Loucy (cell line): ENCODE results near the gene FERD3L.

Source experiments
- H2AFZ ChIP-seq: fragments of 200-600 bp; sonication (generic); 2 replicates; pipeline ENCODE4 v1.6.0; 2016; ENCODE audit warnings: antibody characterized with exemption, mild to moderate bottlenecking, low read length, moderate library complexity
- H3F3A ChIP-seq: fragments of 200-600 bp; 2 replicates; pipeline ENCODE4 v1.6.0; 2016; ENCODE audit warnings: antibody characterized with exemption, low read depth, mild to moderate bottlenecking
- H3K27me3 ChIP-seq: fragments of 200-600 bp; sonication (generic); 2 replicates; pipeline ENCODE4 v1.6.1; 2014; ENCODE audit warnings: low read length, mild to moderate bottlenecking; ENCODE audit not compliant: insufficient read depth, poor library complexity, severe bottlenecking
- H3K36me3 ChIP-seq: fragments of 200-600 bp; sonication (generic); 2 replicates; pipeline ENCODE4 v1.6.1; 2016; ENCODE audit warnings: low read length; ENCODE audit not compliant: insufficient read depth
- H3K4me1 ChIP-seq: fragments of 200-600 bp; sonication (generic); 2 replicates; pipeline ENCODE4 v1.5.1; 2014; ENCODE audit warnings: low read length, mild to moderate bottlenecking; ENCODE audit not compliant: insufficient read depth, poor library complexity, severe bottlenecking
- H3K4me2 ChIP-seq: fragments of 200-600 bp; sonication (generic); 2 replicates; pipeline ENCODE4 v1.6.0; 2014; ENCODE audit warnings: antibody characterized with exemption, low read length, low read depth, mild to moderate bottlenecking; ENCODE audit not compliant: poor library complexity, severe bottlenecking
- H3K4me3 ChIP-seq: fragments of 200-600 bp; sonication (generic); 2 replicates; pipeline ENCODE4 v1.5.1; 2014; ENCODE audit warnings: low read length, mild to moderate bottlenecking, mixed read lengths; ENCODE audit not compliant: poor library complexity, severe bottlenecking
- H3K79me2 ChIP-seq: fragments of 200-600 bp; sonication (generic); 2 replicates; pipeline ENCODE4 v1.6.1; 2014; ENCODE audit warnings: low read length; ENCODE audit not compliant: insufficient read depth
- H3K9ac ChIP-seq: fragments of 200-600 bp; sonication (generic); 2 replicates; pipeline ENCODE4 v1.6.0; 2014; ENCODE audit warnings: mild to moderate bottlenecking, low read depth, low read length, moderate library complexity; ENCODE audit not compliant: poor library complexity, severe bottlenecking
- H3K9me2 ChIP-seq: fragments of 200-600 bp; sonication (generic); replicated peaks from 2 replicates; pipeline ENCODE4 v1.6.1; 2016; ENCODE audit warnings: low read depth, low read length, mixed read lengths
- H3K9me3 ChIP-seq: fragments of 200-600 bp; sonication (generic); 2 replicates; pipeline ENCODE4 v1.6.1; 2014; ENCODE audit warnings: mild to moderate bottlenecking, antibody characterized with exemption, low read length, low read depth; ENCODE audit not compliant: insufficient read depth
- H4K20me1 ChIP-seq: fragments of 200-600 bp; sonication (generic); 2 replicates; pipeline ENCODE4 v1.6.0; 2014; ENCODE audit warnings: antibody characterized with exemption, low read length, mild to moderate bottlenecking; ENCODE audit not compliant: insufficient read depth, poor library complexity, severe bottlenecking
- CTCF ChIP-seq: fragments of 200-600 bp; sonication (generic); conservative IDR thresholded peaks from 2 replicates; pipeline ENCODE4 v1.5.1; 2014; ENCODE audit warnings: mild to moderate bottlenecking, antibody characterized with exemption, low read length
- EZH2phosphoT487 ChIP-seq: fragments of 200-600 bp; IDR thresholded peaks from 2 replicates; pipeline ENCODE4 v1.6.1; 2018; ENCODE audit warnings: antibody characterized with exemption, mild to moderate bottlenecking, moderate library complexity, borderline replicate concordance

FERD3L gene

DNA sequence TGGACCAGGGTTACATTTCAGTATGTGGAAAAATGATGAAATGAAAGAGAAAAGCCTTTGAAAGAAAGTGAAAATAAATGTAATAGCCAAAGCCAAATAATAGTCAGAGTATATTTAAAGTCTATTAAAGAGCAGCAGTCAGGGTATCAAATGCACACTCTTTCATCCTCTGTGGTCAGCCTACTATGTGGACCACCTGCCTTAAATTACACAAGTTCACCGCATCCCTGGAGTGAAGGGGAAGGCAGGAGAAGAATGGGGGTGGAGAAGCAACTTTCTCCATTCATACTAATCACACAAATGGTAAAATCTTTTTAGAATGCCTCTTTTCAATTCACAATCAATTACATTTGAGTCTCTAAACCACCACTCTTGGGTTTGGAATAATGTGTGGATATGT is 43.7 kb downstream of the FERD3L start:
- Histone ChIP-seq H3K27me3 (no peaks in the 10 kb centered on the region), H2AFZ (0 out of 2 replicates have a peak overlapping the region, but pooled peaks have one; percentile 5)

DNA sequence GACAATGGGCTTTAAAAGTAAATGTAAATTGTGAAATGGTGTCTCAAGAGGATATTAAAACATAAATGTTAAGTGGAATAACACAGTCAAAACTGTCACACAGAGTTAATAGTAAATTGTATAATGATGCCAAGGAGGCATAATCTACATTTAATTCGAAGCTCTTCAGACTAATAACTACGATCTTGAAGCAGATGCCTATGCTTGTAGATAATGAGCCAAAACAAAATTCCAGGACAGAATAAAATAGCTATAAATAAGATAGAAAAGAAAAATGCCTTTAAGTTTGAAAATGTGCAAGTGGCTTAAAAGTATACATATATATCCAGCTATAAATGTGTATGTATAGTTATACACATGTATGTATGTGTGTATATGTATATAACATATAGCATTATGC is 45.3 kb downstream of the FERD3L start:
- Histone ChIP-seq H3K4me1 (peaks cover 4% of the 10 kb centered on the region), H3K9me3 (no peaks in the 10 kb centered on the region), H3K4me3 (no peak overlapping the region), H2AFZ (no peak overlapping the region), H4K20me1 (no peaks in the 10 kb centered on the region), H3K79me2 (no peaks in the 10 kb centered on the region), H3K36me3 (no peaks in the 10 kb centered on the region), H3K4me2 (no peak overlapping the region), H3K27me3 (no peaks in the 10 kb centered on the region), H3F3A (no peaks in the 10 kb centered on the region), H3K9ac (no peak overlapping the region), H3K9me2 (no peaks in the 10 kb centered on the region)
- TF ChIP-seq EZH2phosphoT487 (no peak), CTCF (no peak)

More for the DNA sequence above, 43.7 kb downstream of the FERD3L start:
- H3K4me3 ChIP-seq, result no peak overlapping the region
- no peaks in the 10 kb centered on the region for H3K9me3 ChIP-seq
- no peaks in the 10 kb centered on the region for H3F3A ChIP-seq
- H3K9me2 ChIP-seq, result no peaks in the 10 kb centered on the region
- TF ChIP-seq CTCF, result no peak
- TF ChIP-seq EZH2phosphoT487, result no peak
- H3K36me3 ChIP-seq, result no peaks in the 10 kb centered on the region
- H3K4me1 ChIP-seq, result peaks cover 4% of the 10 kb centered on the region
- H4K20me1 ChIP-seq, result no peaks in the 10 kb centered on the region
- no peak overlapping the region for H3K4me2 ChIP-seq
- H3K79me2 ChIP-seq, result no peaks in the 10 kb centered on the region
- H3K9ac ChIP-seq, result no peak overlapping the region

- Histone ChIP-seq H3K4me1 (peaks cover 7% of the 10 kb centered on the region), H3K9me3 (no peaks in the 10 kb centered on the region), H3K4me2 (no peak overlapping the region), H3K36me3 (no peaks in the 10 kb centered on the region), H3K9me2 (no peaks in the 10 kb centered on the region), H3K9ac (no peak overlapping the region), H2AFZ (no peak overlapping the region), H3K27me3 (no peaks in the 10 kb centered on the region), H3F3A (no peaks in the 10 kb centered on the region), H4K20me1 (no peaks in the 10 kb centered on the region), H3K4me3 (no peak overlapping the region), H3K79me2 (no peaks in the 10 kb centered on the region)
- TF ChIP-seq CTCF, result no peak
- TF ChIP-seq EZH2phosphoT487, result no peak
Measured at GRCh38 chr7:19099194-19099593, 46.0 kb downstream of the FERD3L start.
